Thymus (tissue), 11 donors: ENCODE data around the gene NDFIP2. TPM values are rescaled to one million over a fixed set of nuclear protein-coding genes. Genes with fewer than 3 reads are reported as not detected.
"Not testable (repeated sequence)": the region's sequence is repeated elsewhere in the genome, so short reads cannot be mapped to it uniquely, and the experiment has no call there.

Experiments
- DNase-seq, 9 donors: peaks; one replicate each; pipeline ENCODE4 v3.0.0-alpha.2; 2013; ENCODE audit warnings: low spot score in 9 of 9, low read depth in 6 of 9, missing footprints in 1 of 9
- H3K27ac ChIP-seq, 2 donors: one replicate each; pipeline ENCODE4 v1.5.1; 2013; ENCODE audit warnings: control low read depth in 1 of 2, low read depth in 1 of 2, low read length in 1 of 2, mild to moderate bottlenecking in 1 of 2, moderate library complexity in 1 of 2
- H3K27me3 ChIP-seq, 2 donors: one replicate each; pipeline ENCODE4 v1.5.1; 2013; ENCODE audit warnings: low read length in 1 of 2; ENCODE audit not compliant: control insufficient read depth in 2 of 2, insufficient read depth in 1 of 2
- H3K36me3 ChIP-seq, 2 donors: one replicate each; pipeline ENCODE4 v1.5.1; 2013; ENCODE audit warnings: low read length in 1 of 2, mild to moderate bottlenecking in 1 of 2, moderate library complexity in 1 of 2; ENCODE audit not compliant: control insufficient read depth in 2 of 2, insufficient read depth in 2 of 2
- H3K4me1 ChIP-seq, 2 donors: one replicate each; pipeline ENCODE4 v1.5.1; 2013; ENCODE audit warnings: low read length in 2 of 2; ENCODE audit not compliant: control insufficient read depth in 2 of 2, insufficient read depth in 2 of 2
- H3K4me3 ChIP-seq, 2 donors: one replicate each; pipeline ENCODE4 v1.5.1; 2013; ENCODE audit warnings: low read length in 2 of 2, control low read depth in 1 of 2, mild to moderate bottlenecking in 1 of 2
- H3K9me3 ChIP-seq, 2 donors: one replicate each; pipeline ENCODE4 v1.5.1; 2013; ENCODE audit warnings: low read length in 1 of 2, mild to moderate bottlenecking in 1 of 2; ENCODE audit not compliant: control insufficient read depth in 2 of 2, insufficient read depth in 1 of 2
- WGBS: extraction: QIAGEN DNeasy Blood & Tissue Kit; methylation state at CpG from one replicate; pipeline ENCODE4 v1.1.7; 2013; 5-methylcytosine and 5-hydroxymethylcytosine counted together
- polyA plus RNA-seq: library from polyadenylated mRNA; stranded (reverse); fragments of 200-250 nt; gene quantifications from one replicate; pipeline ENCODE4 v1.2.3, GENCODE V29; 2013
- total RNA-seq: library from RNA; stranded (reverse); fragments of 120-200 nt; gene quantifications from one replicate; pipeline ENCODE4 v1.2.4, GENCODE V29; 2013
- donor health status: healthy.

The NDFIP2 gene
- total and polyA plus RNA-seq, 2 donors = 23.3 to 31.9 TPM

- DNase-seq = no peak
- Histone ChIP-seq H3K9me3 (no peaks in the 10 kb centered on the region), H3K4me1 (no peaks in the 10 kb centered on the region), H3K27ac (no peak overlapping the region), H3K27me3 (no peaks in the 10 kb centered on the region), H3K36me3 (no peaks in the 10 kb centered on the region), H3K4me3 (no peak overlapping the region)
- WGBS = 88% methylated on average over 1 of the region's 1 CpG
Observed at GRCh38 chr13:79571147-79571546, 90.2 kb downstream of the NDFIP2 start.

DNA sequence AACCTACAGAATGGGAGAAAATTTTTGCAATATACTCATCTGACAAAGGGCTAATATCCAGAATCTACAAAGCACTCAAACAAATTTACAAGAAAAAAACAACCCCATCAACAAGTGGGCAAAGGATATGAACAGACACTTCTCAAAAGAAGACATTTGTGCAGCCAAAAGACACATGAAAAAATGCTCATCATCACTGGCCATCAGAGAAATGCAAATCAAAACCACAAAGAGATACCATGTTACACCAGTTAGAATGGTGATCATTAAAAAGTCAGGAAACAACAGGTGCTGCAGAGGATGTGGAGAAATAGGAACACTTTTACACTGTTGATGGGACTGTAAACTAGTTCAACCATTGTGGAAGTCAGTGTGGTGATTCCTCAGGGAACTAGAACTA lies 92.9 kb downstream of the NDFIP2 start:
- H3K9me3 ChIP-seq, DNase-seq: not testable (repeated sequence)

DNA sequence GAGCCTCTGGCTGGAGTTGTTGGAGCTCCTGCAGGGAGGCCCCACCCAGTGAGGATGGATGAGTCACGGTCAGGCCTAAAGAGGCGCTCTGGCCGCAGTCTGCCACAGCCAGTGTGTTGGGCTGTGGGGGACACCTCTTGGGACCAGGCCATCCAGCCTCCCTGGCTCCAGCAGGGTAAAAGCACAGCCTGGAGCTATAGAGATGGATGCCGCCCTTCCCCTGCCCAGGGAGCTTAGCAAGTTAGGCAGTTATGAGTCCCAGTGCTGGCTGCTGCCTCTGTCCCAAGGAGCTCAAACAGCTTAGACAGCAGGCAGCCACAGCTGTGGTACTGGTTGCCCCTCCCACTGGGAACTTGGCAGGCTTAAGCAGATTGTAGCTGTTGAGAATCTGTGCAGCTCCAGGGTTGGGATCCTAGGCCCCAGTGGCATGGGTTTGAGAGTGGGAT lies 100.9 kb downstream of the NDFIP2 start:
- WGBS = 86% methylated on average over 4 of the region's 4 CpGs
- no peak for DNase-seq
- no peaks in the 10 kb centered on the region for H3K36me3 ChIP-seq

More for the DNA sequence above, 92.9 kb downstream of the NDFIP2 start:
- H3K27me3 ChIP-seq, H3K4me3 ChIP-seq, H3K4me1 ChIP-seq, H3K27ac ChIP-seq, H3K36me3 ChIP-seq: not testable (repeated sequence)

DNA sequence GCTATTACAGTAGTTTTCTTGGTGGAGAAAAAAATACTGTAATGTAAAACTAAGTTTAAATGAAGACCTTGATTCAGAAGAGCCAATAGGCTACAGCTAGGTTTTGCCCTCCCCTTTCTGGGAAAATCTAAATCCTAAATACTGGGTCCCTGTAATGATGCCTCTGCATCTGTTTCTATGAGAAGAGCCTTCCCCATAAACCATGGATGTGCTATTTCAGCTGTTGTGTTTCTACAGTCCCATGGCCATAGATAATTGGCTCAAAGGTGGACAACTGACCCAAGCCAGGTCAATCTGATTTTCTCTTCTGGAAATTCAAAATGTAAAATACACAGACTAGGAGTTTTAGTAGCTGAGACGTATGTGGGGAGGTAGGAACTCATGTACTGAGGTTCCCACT lies 101.9 kb downstream of the NDFIP2 start:
- no peak overlapping the region for H3K4me3 ChIP-seq
- no peaks in the 10 kb centered on the region for H3K9me3 ChIP-seq
- DNase-seq = no peak
- H3K27me3 ChIP-seq = no peaks in the 10 kb centered on the region
- H3K4me1 ChIP-seq = no peaks in the 10 kb centered on the region
- H3K36me3 ChIP-seq = no peaks in the 10 kb centered on the region
- WGBS = 88% methylated on average over 1 of the region's 1 CpG
- no peak overlapping the region for H3K27ac ChIP-seq

More for the DNA sequence above, 100.9 kb downstream of the NDFIP2 start:
- no peak overlapping the region for H3K27ac ChIP-seq
- H3K4me3 ChIP-seq = no peak overlapping the region
- H3K27me3 ChIP-seq = no peaks in the 10 kb centered on the region
- no peaks in the 10 kb centered on the region for H3K4me1 ChIP-seq
- no peaks in the 10 kb centered on the region for H3K9me3 ChIP-seq

DNA sequence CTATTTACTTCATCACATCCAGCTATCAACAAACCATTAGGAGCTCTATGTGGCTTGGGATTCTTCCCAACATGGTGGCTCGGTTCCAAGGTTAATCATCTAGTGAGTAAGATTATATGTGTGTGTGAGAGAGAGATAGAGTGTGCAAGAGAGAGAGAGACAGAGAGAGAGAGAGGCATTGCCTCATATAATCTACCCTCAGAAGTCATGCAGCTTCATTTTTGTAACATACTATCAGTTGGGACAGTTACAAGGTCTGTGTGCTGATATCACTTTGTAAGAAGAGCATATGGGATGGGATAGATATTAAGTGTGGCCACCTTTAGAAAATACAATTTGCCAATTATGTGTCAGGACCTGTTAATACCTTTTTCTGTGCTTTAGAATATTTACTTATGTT lies 104.1 kb downstream of the NDFIP2 start:
- no peak for DNase-seq
- Histone ChIP-seq H3K36me3 (no peaks in the 10 kb centered on the region), H3K27me3 (no peaks in the 10 kb centered on the region), H3K4me1 (no peaks in the 10 kb centered on the region), H3K9me3 (no peaks in the 10 kb centered on the region), H3K27ac (no peak overlapping the region), H3K4me3 (no peak overlapping the region)
- WGBS = 89% methylated on average over 1 of the region's 1 CpG

DNA sequence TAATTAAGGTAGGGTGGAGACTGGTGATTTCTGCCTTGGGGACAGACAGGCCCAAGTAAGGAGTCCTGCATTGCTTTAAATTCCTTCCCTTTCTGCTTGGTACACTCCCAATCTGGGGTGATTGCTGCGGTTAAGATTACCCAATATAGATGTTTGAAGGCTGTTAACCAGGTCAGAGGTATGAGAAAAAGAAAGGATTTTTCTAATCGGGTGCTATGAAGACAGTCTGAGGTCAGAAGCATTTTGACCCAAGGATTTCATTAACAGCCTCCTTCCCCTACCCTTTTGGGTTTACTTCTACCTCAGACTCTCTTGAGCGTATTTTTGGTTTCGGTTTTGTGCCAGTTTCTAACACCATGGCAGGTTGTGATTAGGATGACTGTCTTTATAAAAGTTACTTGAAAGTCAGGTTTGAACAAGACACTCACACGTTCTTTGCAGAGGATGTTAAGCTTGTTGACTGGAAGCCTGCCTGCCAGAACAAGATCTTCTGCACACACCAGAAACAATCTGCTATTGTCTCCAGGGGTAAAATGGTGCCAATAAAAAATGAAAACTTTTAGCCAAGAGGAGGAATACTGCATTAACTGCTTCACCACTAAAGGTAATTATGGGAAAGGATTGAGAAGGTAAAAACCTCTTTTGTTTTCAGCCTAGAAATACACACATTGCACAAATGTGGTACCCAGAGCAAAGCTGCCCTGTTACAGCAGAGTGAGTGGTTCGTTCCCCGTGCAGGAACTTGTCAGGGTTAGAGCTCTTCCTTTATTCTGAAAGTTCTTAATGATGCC lies 108.8 kb downstream of the NDFIP2 start:
- peak in 1 of 9 donors; percentile 3 for DNase-seq
- Histone ChIP-seq H3K36me3 (no peaks in the 10 kb centered on the region), H3K9me3 (no peaks in the 10 kb centered on the region), H3K4me1 (no peaks in the 10 kb centered on the region), H3K4me3 (no peak overlapping the region), H3K27me3 (no peaks in the 10 kb centered on the region), H3K27ac (peak overlapping the region; percentile 13 to 24)
- WGBS = 88% methylated on average over 7 of the region's 7 CpGs

- Histone ChIP-seq H3K27me3 (no peaks in the 10 kb centered on the region), H3K9me3 (no peaks in the 10 kb centered on the region), H3K4me3 (no peak overlapping the region), H3K4me1 (no peaks in the 10 kb centered on the region), H3K36me3 (no peaks in the 10 kb centered on the region), H3K27ac (no peak overlapping the region)
- DNase-seq = no peak
Observed at GRCh38 chr13:79590394-79590676, 109.4 kb downstream of the NDFIP2 start.

DNA sequence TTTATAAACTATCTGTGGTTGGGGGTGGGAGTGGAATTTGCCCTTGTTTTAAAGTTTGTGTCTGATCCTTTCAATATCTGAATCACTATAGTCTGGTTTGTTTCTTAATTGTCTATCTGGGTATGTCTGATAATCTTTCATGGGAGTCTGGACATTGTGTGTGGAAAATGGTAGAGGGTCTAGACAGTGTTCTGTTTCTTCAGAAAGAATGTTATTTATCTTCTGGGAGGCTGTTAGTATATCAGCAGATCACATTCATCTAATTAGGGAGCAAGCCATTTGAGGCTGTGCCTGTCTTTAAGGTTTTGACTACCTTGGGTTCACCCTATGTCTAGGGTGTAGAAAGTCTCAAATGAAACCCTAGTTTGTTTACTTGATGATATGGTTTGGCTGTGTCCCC lies 110.5 kb downstream of the NDFIP2 start:
- Histone ChIP-seq H3K4me3 (no peak overlapping the region), H3K36me3 (no peaks in the 10 kb centered on the region), H3K9me3 (no peaks in the 10 kb centered on the region), H3K4me1 (no peaks in the 10 kb centered on the region), H3K27me3 (no peaks in the 10 kb centered on the region), H3K27ac (no peak overlapping the region)
- no peak for DNase-seq

- H3K9me3 ChIP-seq = no peaks in the 10 kb centered on the region
- H3K4me1 ChIP-seq = no peaks in the 10 kb centered on the region
- H3K27me3 ChIP-seq = no peaks in the 10 kb centered on the region
- no peak overlapping the region for H3K4me3 ChIP-seq
- 92% methylated on average over 2 of the region's 2 CpGs for WGBS
- no peak for DNase-seq
- no peaks in the 10 kb centered on the region for H3K36me3 ChIP-seq
- no peak overlapping the region for H3K27ac ChIP-seq
Observed at GRCh38 chr13:79593121-79593520, 112.2 kb downstream of the NDFIP2 start.
